NCI-H2081 treated with DMSO at 0.1 percent for 48 hours (cell line): ENCODE measurements around the gene ZNF385D.

ENCODE experiments used
- DNase-seq: peaks from one replicate; lab custom pipeline; 2025; lab: John Stamatoyannopoulos, UW

Gene ZNF385D

GRCh38 chr3:21670386-21670785 is 80.6 kb downstream of the ZNF385D start:
- DNase-seq, result no peak

GRCh38 chr3:21668012-21668411 is 83.0 kb downstream of the ZNF385D start:
- DNase-seq, result no peak

- no peak for DNase-seq
Observed at GRCh38 chr3:21665444-21666100, 85.4 kb downstream of the ZNF385D start.

- no peak for DNase-seq
Observed at GRCh38 chr3:21664996-21665395, 86.0 kb downstream of the ZNF385D start.

- DNase-seq, result no peak
Observed at GRCh38 chr3:21662403-21662802, 88.6 kb downstream of the ZNF385D start.

GRCh38 chr3:21654662-21655061 is 96.3 kb downstream of the ZNF385D start:
- DNase-seq, result no peak

- no peak for DNase-seq
Observed at GRCh38 chr3:21654241-21654640, 96.8 kb downstream of the ZNF385D start.

GRCh38 chr3:21649519-21649918 is 101.5 kb downstream of the ZNF385D start:
- DNase-seq, result no peak

- no peak for DNase-seq
Observed at GRCh38 chr3:21647961-21648360, 103.0 kb downstream of the ZNF385D start.

GRCh38 chr3:21645121-21645897 is 105.7 kb downstream of the ZNF385D start:
- no peak for DNase-seq

- no peak for DNase-seq
Observed at GRCh38 chr3:21644268-21644667, 106.7 kb downstream of the ZNF385D start.

GRCh38 chr3:21643752-21644151 is 107.3 kb downstream of the ZNF385D start:
- no peak for DNase-seq

- no peak for DNase-seq
Observed at GRCh38 chr3:21642433-21642832, 108.6 kb downstream of the ZNF385D start.

GRCh38 chr3:21641959-21642358 is 109.1 kb downstream of the ZNF385D start:
- no peak for DNase-seq

GRCh38 chr3:21638488-21638887 is 112.5 kb downstream of the ZNF385D start:
- no peak for DNase-seq

- DNase-seq, result no peak
Observed at GRCh38 chr3:21634112-21634511, 116.9 kb downstream of the ZNF385D start.

- no peak for DNase-seq
Observed at GRCh38 chr3:21624524-21624923, 126.5 kb downstream of the ZNF385D start.

- DNase-seq, result no peak
Observed at GRCh38 chr3:21621181-21621651, 129.8 kb downstream of the ZNF385D start.

GRCh38 chr3:21620511-21621155 is 130.4 kb downstream of the ZNF385D start:
- no peak for DNase-seq

GRCh38 chr3:21618695-21619094 is 132.3 kb downstream of the ZNF385D start:
- no peak for DNase-seq

GRCh38 chr3:21613372-21614070 is 137.5 kb downstream of the ZNF385D start:
- DNase-seq, result no peak

- DNase-seq, result no peak
Observed at GRCh38 chr3:21601178-21601577, 149.8 kb downstream of the ZNF385D start.
